ENCODE measurements around the gene ZMIZ1.

Gene ZMIZ1

DNA sequence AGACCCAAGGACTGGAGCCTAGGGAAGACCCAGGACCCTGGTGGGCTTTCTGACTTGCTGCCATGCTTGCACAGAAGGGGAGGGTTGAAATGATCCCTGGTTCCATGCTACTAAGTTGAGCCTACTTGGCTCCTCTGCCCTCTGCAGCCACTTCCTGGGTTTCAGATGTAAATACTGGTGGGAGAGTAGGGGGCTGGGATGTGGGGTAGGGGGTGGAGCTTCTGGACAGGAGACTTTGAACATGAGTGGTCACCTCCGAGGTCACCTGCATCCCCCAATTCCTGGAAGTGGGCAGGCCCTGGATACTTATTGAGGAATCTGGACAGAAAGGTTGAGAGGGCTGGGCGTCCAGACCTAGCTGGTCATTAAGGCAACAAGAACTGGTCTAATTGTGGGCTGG lies 2.9 kb upstream of the ZMIZ1 start:
- Histone ChIP-seq H3K9me3 (ENCODE audit: severe bottlenecking) (no peaks in the 10 kb centered on the region), H3K4me3 (ENCODE audit: low read depth, low read length) (no peak overlapping the region), H3K27me3 (ENCODE audit: insufficient read depth, low read depth, severe bottlenecking) (no peaks in the 10 kb centered on the region), H3K36me3 (no peaks in the 10 kb centered on the region), H3K27ac (no peak overlapping the region)
- TF ChIP-seq, protein P1, sequence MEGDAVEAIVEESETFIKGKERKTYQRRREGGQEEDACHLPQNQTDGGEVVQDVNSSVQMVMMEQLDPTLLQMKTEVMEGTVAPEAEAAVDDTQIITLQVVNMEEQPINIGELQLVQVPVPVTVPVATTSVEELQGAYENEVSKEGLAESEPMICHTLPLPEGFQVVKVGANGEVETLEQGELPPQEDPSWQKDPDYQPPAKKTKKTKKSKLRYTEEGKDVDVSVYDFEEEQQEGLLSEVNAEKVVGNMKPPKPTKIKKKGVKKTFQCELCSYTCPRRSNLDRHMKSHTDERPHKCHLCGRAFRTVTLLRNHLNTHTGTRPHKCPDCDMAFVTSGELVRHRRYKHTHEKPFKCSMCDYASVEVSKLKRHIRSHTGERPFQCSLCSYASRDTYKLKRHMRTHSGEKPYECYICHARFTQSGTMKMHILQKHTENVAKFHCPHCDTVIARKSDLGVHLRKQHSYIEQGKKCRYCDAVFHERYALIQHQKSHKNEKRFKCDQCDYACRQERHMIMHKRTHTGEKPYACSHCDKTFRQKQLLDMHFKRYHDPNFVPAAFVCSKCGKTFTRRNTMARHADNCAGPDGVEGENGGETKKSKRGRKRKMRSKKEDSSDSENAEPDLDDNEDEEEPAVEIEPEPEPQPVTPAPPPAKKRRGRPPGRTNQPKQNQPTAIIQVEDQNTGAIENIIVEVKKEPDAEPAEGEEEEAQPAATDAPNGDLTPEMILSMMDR (IDR thresholded peaks at IDR 0.05; ENCODE audit: low read depth, low read length): no peak
- DNase-seq: no peak

DNA sequence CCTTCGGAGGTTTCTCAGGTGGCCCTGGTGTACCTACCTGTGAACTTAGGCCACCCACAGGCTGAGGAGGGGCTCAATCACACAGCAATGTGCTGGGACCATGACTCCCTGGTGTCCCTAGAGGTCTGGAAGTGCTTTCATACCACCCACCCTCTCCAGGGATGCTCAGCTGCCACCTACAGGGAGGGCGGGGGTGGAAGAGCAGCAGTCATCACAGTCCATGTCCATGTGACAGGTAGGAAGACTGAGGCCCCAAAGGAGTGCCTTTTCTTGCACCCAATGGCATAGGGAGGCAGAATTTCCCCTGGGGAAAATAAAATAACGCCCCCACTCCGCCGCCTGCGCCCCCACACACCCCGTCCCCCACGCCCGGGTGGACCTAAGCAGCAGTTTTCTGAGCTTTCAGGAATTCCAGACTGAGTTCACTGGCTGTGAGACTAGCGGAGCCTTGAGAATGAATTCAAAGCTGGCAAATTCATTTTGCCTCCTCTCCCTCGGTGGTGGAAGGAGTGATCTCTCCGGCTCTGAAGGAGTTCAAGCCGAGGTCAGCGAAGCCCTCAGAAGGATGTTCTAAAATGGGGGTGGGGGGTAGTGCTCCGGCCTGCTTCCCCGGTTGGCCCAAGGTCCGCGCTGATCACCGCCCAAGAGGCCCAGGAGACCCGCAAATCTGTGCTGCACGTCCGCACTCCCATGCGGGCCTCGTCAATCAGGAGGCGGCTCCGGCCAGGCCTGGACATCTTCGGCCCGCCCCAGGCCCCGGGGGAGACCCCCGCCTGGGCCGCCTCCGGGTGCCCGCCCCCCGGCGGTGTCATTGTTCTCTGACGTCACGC lies 2.1 kb upstream of the ZMIZ1 start:
- DNase-seq: peak; percentile 84
- Histone ChIP-seq H3K36me3 (no peaks in the 10 kb centered on the region), H3K27me3 (ENCODE audit: insufficient read depth, low read depth, severe bottlenecking) (no peaks in the 10 kb centered on the region), H3K9me3 (ENCODE audit: severe bottlenecking) (no peaks in the 10 kb centered on the region), H3K27ac (peak overlapping the region; percentile 72), H3K4me3 (ENCODE audit: low read depth, low read length) (peak overlapping the region; percentile 61)
- TF ChIP-seq, protein P1 (IDR thresholded peaks at IDR 0.05; ENCODE audit: low read depth, low read length): peak; percentile 76

DNA sequence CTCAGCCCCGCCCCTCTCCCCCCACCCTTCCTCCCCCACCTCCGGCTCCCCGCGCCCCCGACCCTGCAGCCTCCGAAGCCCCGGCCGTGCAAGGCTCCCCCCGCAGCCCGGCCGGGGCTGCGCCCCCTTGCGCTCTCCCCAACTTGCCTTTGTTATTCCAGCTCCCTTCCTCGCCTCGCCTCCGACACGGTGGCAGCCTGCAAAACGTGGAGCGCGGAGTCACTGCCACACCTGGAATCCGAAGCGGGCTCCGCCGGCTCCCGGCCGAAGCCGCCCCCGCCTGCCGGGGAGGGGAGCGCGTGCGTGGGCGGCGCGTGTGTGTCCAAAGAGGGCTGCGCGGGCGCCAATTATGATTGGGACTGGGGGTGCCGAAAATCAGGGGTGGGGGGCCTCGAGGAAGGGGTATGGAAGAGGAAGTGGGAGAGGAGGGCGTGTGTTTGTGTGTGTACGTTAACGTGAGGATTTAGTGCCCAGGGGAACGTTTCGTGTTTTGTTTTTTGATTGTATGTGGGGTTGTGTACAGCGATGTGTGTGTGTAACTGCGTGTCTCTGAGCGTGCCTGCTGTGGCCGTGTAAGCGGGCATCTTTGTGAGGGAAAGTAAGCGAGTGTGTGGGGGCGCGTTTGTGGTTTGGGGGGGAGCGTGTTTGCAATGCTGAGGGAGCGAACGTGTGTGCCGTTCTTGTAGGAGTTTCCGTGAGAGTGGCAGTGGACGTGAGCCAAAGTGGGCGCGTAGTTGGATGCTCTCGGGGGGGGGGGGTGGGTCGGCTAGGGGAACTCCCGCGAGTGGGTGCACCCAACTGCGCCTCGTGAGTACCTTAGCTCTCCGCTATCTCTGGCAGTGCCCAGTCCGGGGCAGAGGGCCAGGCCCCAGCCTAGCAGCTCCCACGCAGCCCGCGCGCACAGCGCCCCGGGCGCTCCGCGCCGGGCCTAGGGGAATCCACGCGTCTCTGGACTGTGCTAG lies 1.2 kb upstream of the ZMIZ1 start:
- peak; percentile 91 for DNase-seq
- Histone ChIP-seq H3K36me3 (no peaks in the 10 kb centered on the region), H3K27ac (peak overlapping the region; percentile 72), H3K9me3 (ENCODE audit: severe bottlenecking) (no peaks in the 10 kb centered on the region), H3K4me3 (ENCODE audit: low read depth, low read length) (peak overlapping the region; percentile 61), H3K27me3 (ENCODE audit: insufficient read depth, low read depth, severe bottlenecking) (no peaks in the 10 kb centered on the region)
- TF ChIP-seq, protein P1 (IDR thresholded peaks at IDR 0.05; ENCODE audit: low read depth, low read length): no peak

DNA sequence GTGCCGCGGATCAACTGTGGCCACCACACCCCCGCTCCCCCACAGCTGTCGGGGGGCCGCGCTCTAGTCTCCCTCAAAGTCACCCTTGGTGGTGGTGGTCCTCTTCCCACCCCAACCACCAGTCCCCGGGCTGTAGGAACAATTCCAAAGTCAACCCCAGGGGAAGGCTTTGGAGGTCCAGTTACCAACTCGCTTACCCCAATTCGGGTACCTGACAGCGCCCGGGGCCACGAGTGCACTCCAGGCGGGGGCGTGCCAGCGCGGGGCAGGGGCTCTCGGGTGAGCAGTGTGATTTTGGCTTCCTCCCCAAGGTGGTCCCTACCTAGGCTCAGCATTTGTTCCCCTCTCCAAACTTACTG lies 584 bp upstream of the ZMIZ1 start:
- no peaks in the 10 kb centered on the region for H3K9me3 ChIP-seq (ENCODE audit: severe bottlenecking)
- no peak for DNase-seq
- TF ChIP-seq, protein P1 (IDR thresholded peaks at IDR 0.05; ENCODE audit: low read depth, low read length): peak; percentile 27; the same call in 1 of the 2 replicates
- H3K27me3 ChIP-seq (ENCODE audit: insufficient read depth, low read depth, severe bottlenecking): no peaks in the 10 kb centered on the region
- H3K36me3 ChIP-seq: no peaks in the 10 kb centered on the region
- peak overlapping the region; percentile 61 for H3K4me3 ChIP-seq (ENCODE audit: low read depth, low read length)
- H3K27ac ChIP-seq: peak overlapping the region; percentile 77; the same call in 1 of the 2 replicates

DNA sequence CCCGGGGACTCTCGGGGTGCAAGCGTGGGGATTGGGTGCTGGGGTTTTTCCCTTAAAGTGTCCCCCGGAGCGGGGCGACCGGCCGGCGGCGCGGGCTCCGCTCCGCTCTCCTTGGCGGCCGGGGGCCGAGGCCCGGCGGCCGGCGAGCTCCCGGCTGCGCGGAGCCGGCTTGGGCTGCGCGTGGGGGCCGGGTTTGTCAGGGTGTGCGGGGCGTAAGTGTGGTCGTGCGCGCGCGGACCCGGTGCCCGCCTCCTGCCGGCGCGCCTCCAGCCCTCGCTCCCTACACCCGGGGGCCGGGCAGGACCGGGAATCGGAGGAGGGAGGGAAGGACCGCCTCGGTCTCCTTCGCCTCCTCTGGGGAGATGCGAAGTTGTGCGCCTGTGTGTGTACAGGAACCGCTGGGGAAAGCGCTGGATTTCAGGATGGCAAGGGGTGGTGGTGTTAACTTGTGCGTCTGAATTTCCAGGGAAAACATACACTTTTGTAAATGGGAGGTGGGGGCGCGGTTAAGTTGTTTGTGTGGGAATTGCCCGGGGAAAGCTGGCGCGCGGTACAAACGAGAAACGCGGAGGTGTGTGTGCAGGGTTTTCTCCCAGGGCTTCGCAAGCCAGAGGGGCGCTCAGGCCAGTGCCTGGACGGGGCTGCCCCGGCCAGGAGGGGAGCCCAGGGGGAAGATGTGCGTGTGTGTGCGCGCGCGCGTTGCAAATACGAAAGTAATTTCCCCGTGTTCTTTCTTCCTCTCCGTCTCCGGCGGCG lies 737 bp downstream of the ZMIZ1 start:
- peak overlapping the region; percentile 61 for H3K4me3 ChIP-seq (ENCODE audit: low read depth, low read length)
- H3K27ac ChIP-seq: peak overlapping the region; percentile 77
- TF ChIP-seq, protein P1 (IDR thresholded peaks at IDR 0.05; ENCODE audit: low read depth, low read length): no peak
- H3K9me3 ChIP-seq (ENCODE audit: severe bottlenecking): no peaks in the 10 kb centered on the region
- peak; percentile 38 for DNase-seq
- no peaks in the 10 kb centered on the region for H3K27me3 ChIP-seq (ENCODE audit: insufficient read depth, low read depth, severe bottlenecking)
- no peaks in the 10 kb centered on the region for H3K36me3 ChIP-seq

Data from WERI-Rb-1 (cell line).